ENCODE data around the gene DGKG.

The DGKG gene

DNA sequence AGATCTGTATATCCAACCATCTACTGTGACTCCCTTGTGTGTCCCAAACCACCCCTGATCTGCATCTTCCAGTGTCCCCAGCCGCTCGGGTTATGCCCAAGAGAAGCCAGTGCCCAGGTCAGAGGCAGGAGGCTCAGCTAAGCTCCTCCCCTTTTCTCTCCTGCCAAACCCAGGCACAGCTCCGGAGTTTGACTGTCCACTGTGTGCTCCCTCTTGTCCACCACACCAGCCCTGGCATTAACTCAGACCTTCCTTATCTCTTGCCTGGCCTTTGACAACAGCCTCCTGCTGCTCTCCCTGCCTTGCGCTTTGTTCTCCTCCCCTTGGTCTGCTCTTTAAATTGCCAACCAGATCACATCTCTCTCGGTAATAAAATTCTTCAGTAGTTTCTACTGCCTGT is 39.3 kb downstream of the DGKG start:
- no peak for DNase-seq (ENCODE audit: low read depth)
- TF ChIP-seq, protein P1, sequence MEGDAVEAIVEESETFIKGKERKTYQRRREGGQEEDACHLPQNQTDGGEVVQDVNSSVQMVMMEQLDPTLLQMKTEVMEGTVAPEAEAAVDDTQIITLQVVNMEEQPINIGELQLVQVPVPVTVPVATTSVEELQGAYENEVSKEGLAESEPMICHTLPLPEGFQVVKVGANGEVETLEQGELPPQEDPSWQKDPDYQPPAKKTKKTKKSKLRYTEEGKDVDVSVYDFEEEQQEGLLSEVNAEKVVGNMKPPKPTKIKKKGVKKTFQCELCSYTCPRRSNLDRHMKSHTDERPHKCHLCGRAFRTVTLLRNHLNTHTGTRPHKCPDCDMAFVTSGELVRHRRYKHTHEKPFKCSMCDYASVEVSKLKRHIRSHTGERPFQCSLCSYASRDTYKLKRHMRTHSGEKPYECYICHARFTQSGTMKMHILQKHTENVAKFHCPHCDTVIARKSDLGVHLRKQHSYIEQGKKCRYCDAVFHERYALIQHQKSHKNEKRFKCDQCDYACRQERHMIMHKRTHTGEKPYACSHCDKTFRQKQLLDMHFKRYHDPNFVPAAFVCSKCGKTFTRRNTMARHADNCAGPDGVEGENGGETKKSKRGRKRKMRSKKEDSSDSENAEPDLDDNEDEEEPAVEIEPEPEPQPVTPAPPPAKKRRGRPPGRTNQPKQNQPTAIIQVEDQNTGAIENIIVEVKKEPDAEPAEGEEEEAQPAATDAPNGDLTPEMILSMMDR (IDR thresholded peaks at IDR 0.05; ENCODE audit: low read depth, low read length, missing control alignments), result no peak
- no peak overlapping the region for H3K4me3 ChIP-seq (ENCODE audit: low read depth, low read length)
- in situ Hi-C loops (cut with HindIII; ENCODE audit: low sequenced_read_pairs), result no loop called here

DNA sequence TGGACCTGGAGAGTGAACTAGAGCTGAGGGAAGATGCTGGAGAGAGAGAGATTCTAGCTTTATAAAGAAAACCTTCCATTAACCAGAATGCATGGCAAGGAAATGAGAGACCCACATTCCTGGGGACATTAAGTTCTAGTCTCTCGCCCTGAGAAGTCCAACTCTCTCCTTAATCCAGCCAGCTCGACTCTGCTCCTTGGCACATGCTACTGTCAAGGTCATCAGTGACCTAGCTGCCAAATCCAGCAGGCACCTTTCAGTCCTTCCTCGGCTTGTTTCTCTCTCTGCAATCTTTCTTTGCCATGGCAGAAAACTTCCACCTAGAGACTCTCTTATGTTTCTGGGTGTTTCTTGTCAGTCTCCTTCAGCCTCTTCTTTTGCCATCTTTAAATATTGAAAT is 40.3 kb downstream of the DGKG start:
- in situ Hi-C loops (cut with HindIII; ENCODE audit: low sequenced_read_pairs), result no loop called here
- DNase-seq (ENCODE audit: low read depth), result no peak
- TF ChIP-seq, protein P1 (IDR thresholded peaks at IDR 0.05; ENCODE audit: low read depth, low read length, missing control alignments), result no peak
- H3K4me3 ChIP-seq (ENCODE audit: low read depth, low read length), result no peak overlapping the region

DNA sequence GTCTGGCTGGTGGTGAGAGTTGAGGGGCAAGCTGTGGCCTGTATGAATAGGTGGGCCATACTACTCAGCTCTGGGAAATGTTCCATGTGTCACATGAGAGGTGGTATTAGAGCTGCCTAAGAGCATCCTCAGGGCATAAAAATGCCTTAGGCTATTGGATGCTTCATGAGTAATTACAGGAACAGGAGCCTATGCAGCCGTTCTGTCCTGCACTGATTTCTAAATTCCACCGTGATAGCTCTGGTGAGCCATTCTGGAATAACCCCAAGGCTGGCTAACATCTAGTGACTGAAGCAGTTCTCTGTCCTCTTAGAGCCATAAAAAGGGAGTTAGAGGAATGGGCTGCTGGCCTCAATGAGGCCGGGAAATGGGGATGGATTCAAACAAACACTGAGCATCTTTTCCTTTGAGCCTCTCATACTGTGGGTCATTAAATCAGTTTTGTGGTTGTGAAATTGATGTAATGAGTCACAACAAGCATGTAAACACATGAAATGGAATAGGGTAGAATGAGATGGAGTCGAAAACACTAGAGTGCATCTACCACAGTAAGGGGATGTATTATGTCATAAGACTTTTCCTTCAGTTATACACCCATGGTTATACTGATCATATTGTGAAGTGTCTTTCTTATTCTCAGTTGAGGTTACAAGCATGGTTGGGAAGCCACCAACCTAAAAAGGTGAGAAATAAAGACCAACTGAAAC is 41.0 kb downstream of the DGKG start:
- DNase-seq (ENCODE audit: low read depth), result no peak
- in situ Hi-C loops (cut with HindIII; ENCODE audit: low sequenced_read_pairs), result no loop called here
- H3K4me3 ChIP-seq (ENCODE audit: low read depth, low read length), result no peak overlapping the region
- TF ChIP-seq, protein P1 (IDR thresholded peaks at IDR 0.05; ENCODE audit: low read depth, low read length, missing control alignments), result no peak

DNA sequence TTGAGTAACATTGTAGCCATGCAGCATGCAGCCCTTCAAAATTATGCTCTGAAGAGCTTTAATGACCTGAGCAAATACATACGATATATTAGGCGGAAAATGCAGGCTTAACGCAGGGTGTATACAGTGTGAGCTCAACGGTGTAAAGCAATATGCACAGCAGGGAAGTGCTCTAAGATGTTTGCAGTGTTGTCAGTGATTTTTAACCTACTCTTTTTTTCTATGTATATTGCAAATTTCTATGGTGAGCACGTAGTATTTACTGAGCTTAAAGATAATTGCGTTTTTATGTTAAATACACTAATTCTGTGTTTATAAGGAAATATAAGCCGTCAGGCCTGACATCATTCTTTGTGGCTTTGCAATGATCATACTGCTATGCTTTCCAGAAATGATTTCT is 42.1 kb downstream of the DGKG start:
- no peak overlapping the region for H3K4me3 ChIP-seq (ENCODE audit: low read depth, low read length)
- in situ Hi-C loops (cut with HindIII; ENCODE audit: low sequenced_read_pairs), result no loop called here
- TF ChIP-seq, protein P1 (IDR thresholded peaks at IDR 0.05; ENCODE audit: low read depth, low read length, missing control alignments), result no peak
- DNase-seq (ENCODE audit: low read depth), result no peak

DNA sequence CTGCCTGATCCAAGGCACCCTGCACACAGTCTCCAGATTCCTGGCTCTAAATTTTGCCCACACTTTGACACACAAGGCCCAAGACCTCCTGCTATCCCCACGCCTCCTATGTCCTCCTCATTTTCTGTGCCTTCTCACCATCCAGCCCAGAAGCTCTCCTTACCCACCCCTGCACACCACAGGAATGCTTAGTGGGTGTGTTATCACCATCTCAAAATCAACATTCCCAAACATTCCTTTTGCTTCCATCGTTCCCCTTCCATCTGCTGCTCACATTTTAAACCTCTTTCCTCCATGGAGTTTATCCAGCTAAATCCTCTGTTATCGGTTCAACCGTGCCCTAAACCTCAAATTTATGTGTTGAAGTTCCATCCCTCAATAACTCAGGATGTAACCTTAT is 43.9 kb downstream of the DGKG start:
- DNase-seq (ENCODE audit: low read depth), result no peak
- no peak overlapping the region for H3K4me3 ChIP-seq (ENCODE audit: low read depth, low read length)
- TF ChIP-seq, protein P1 (IDR thresholded peaks at IDR 0.05; ENCODE audit: low read depth, low read length, missing control alignments), result no peak
- in situ Hi-C loops (cut with HindIII; ENCODE audit: low sequenced_read_pairs), result no loop called here

DNA sequence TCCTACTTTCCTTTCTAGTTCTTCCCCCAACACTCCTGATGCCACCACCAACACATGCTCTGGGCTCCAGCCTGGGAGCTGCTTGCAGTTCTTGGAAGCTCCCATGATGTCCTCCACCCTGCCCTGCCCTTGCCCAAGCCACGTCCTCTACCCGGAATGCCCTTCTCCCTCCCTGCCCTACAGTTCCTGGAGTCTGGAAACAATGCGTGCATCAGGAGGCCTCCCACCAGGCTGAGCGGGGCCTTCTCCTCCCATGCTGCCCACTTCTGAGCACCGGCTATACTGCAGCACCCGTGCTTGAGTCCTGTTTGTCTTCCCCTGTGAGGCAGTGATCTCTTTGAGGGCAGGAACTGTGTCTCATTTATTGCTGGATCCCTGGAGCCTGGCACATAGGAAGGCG is 44.6 kb downstream of the DGKG start:
- H3K4me3 ChIP-seq (ENCODE audit: low read depth, low read length), result no peak overlapping the region
- DNase-seq (ENCODE audit: low read depth), result no peak
- in situ Hi-C loops (cut with HindIII; ENCODE audit: low sequenced_read_pairs), result no loop called here
- TF ChIP-seq, protein P1 (IDR thresholded peaks at IDR 0.05; ENCODE audit: low read depth, low read length, missing control alignments), result no peak

All from astrocyte of the cerebellum (primary cell).